NT2/D1 (cell line): ENCODE data around the gene CLEC9A.

Experiments
- DNase-seq: peaks from one replicate; pipeline ENCODE4 v3.0.0-alpha.2; 2011; ENCODE audit warnings: low read depth, low spot score
- H3K27me3 ChIP-seq: 2 replicates; pipeline ENCODE4 v1.6.0; 2011; ENCODE audit warnings: mild to moderate bottlenecking; ENCODE audit not compliant: insufficient read length, insufficient read depth
- H3K36me3 ChIP-seq: 2 replicates; pipeline ENCODE4 v1.6.1; 2011; ENCODE audit warnings: mild to moderate bottlenecking, low read length, mixed read lengths; ENCODE audit not compliant: insufficient read depth, insufficient read length
- H3K4me1 ChIP-seq: 2 replicates; pipeline ENCODE4 v1.5.1; 2011; ENCODE audit not compliant: insufficient read depth, insufficient read length
- H3K4me3 ChIP-seq: 2 replicates; pipeline ENCODE4 v1.5.1; 2011; ENCODE audit warnings: low read depth; ENCODE audit not compliant: insufficient read length
- H3K9ac ChIP-seq: 2 replicates; pipeline ENCODE4 v1.6.0; 2011; ENCODE audit warnings: low read depth; ENCODE audit not compliant: insufficient read length
- H3K9me3 ChIP-seq: 2 replicates; pipeline ENCODE4 v1.5.1; 2011; ENCODE audit warnings: mild to moderate bottlenecking, low read length; ENCODE audit not compliant: insufficient read depth
- SUZ12 ChIP-seq: IDR thresholded peaks from 2 replicates; pipeline ENCODE4 v1.6.1; 2011; ENCODE audit not compliant: insufficient read length, insufficient read depth; ENCODE audit errors: extremely low read depth
- YY1 ChIP-seq: IDR thresholded peaks from 2 replicates; pipeline ENCODE4 v1.6.1; 2011; ENCODE audit not compliant: insufficient read length, insufficient read depth
- ZNF274 ChIP-seq: IDR thresholded peaks from 2 replicates; pipeline ENCODE4 v1.6.1; 2011; ENCODE audit warnings: mild to moderate bottlenecking, low read depth, low read length

CLEC9A gene

GRCh38 chr12:10110256-10110844 lies 79.9 kb downstream of the CLEC9A start:
- TF ChIP-seq SUZ12 (no peak), YY1 (no peak), ZNF274 (no peak)
- Histone ChIP-seq H3K4me3 (no peak overlapping the region), H3K36me3 (no peaks in the 10 kb centered on the region), H3K4me1 (no peaks in the 10 kb centered on the region), H3K9me3 (peaks cover 13% of the 10 kb centered on the region; the same call in 1 of the 2 replicates), H3K27me3 (no peaks in the 10 kb centered on the region), H3K9ac (no peak overlapping the region)
- no peak for DNase-seq

GRCh38 chr12:10111451-10111850 lies 81.0 kb downstream of the CLEC9A start:
- DNase-seq = no peak
- TF ChIP-seq ZNF274 = no peak
- no peak for TF ChIP-seq SUZ12
- TF ChIP-seq YY1 = no peak
- H3K9me3 ChIP-seq = peaks cover 13% of the 10 kb centered on the region; the same call in 1 of the 2 replicates

GRCh38 chr12:10113075-10113474 lies 82.6 kb downstream of the CLEC9A start:
- no peak overlapping the region for H3K4me3 ChIP-seq
- H3K4me1 ChIP-seq = no peaks in the 10 kb centered on the region
- no peaks in the 10 kb centered on the region for H3K27me3 ChIP-seq
- H3K9me3 ChIP-seq = peaks cover 13% of the 10 kb centered on the region; the same call in 1 of the 2 replicates
- TF ChIP-seq SUZ12 (no peak), ZNF274 (no peak), YY1 (no peak)
- H3K36me3 ChIP-seq = no peaks in the 10 kb centered on the region
- DNase-seq = no peak
- no peak overlapping the region for H3K9ac ChIP-seq

More at GRCh38 chr12:10111451-10111850, 81.0 kb downstream of the CLEC9A start:
- H3K27me3 ChIP-seq = no peaks in the 10 kb centered on the region
- no peaks in the 10 kb centered on the region for H3K36me3 ChIP-seq
- H3K4me1 ChIP-seq = no peaks in the 10 kb centered on the region
- H3K9ac ChIP-seq = no peak overlapping the region
- H3K4me3 ChIP-seq = no peak overlapping the region

- Histone ChIP-seq H3K9ac (no peak overlapping the region), H3K9me3 (peaks cover 13% of the 10 kb centered on the region; the same call in 1 of the 2 replicates), H3K4me3 (no peak overlapping the region), H3K36me3 (no peaks in the 10 kb centered on the region), H3K27me3 (no peaks in the 10 kb centered on the region), H3K4me1 (no peaks in the 10 kb centered on the region)
- no peak for TF ChIP-seq SUZ12
- no peak for TF ChIP-seq ZNF274
- TF ChIP-seq YY1 = no peak
- DNase-seq = no peak
Measured at GRCh38 chr12:10113920-10114319, 83.4 kb downstream of the CLEC9A start.

GRCh38 chr12:10115311-10115710 lies 84.8 kb downstream of the CLEC9A start:
- DNase-seq = no peak
- Histone ChIP-seq H3K9me3 (peaks cover 13% of the 10 kb centered on the region; the same call in 1 of the 2 replicates), H3K9ac (no peak overlapping the region), H3K27me3 (no peaks in the 10 kb centered on the region), H3K4me1 (no peaks in the 10 kb centered on the region), H3K4me3 (no peak overlapping the region), H3K36me3 (no peaks in the 10 kb centered on the region)
- no peak for TF ChIP-seq ZNF274
- TF ChIP-seq SUZ12 = no peak
- no peak for TF ChIP-seq YY1
